ENCODE measurements around the gene VEPH1. TPM values are rescaled to one million over a fixed set of nuclear protein-coding genes. Genes with fewer than 3 reads are reported as not detected.

Gene VEPH1
- total RNA-seq, 1 donor = 23.2 TPM

DNA sequence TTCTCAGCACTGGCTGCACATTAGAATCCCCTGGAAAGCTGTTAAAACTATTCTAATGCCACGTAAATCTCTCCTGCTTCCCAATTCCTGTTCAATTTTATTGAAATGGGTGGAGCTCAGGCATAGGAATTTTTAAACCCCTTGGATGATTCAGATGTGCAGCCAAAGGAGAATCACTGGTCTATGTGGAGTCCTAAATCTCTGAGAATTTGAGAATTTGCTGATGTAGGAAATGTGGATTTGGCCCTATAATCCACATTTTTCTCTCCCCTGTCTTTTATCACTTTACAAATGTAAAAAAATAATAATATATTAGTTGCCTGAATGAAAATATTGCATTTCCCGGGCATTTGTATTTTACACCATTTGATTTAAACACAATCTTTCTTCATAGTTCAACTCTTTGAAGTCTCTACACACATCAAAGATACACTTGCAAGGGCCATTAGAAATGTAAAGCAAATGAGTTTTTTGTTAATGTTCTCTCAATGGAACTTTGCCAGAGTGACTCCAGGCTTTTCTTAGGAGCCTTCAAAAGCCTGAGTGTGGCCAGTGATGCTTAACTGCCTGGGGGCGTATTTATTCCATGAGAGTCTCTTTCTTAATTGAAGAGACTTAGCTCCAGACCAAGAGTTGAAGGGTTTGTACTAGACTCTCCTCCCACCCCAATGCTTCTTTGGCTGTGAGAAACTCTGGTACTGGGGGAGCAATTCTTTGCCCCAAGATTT is 115.3 kb downstream of the VEPH1 start:
- no peak overlapping the region for H3K27ac ChIP-seq (ENCODE audit: low read depth, low read length)
- DNase-seq (ENCODE audit: insufficient read length, low spot score, missing footprints) = no peak
- H3K79me2 ChIP-seq (ENCODE audit: insufficient read depth, low read length) = no peaks in the 10 kb centered on the region
- TF ChIP-seq, protein P1, sequence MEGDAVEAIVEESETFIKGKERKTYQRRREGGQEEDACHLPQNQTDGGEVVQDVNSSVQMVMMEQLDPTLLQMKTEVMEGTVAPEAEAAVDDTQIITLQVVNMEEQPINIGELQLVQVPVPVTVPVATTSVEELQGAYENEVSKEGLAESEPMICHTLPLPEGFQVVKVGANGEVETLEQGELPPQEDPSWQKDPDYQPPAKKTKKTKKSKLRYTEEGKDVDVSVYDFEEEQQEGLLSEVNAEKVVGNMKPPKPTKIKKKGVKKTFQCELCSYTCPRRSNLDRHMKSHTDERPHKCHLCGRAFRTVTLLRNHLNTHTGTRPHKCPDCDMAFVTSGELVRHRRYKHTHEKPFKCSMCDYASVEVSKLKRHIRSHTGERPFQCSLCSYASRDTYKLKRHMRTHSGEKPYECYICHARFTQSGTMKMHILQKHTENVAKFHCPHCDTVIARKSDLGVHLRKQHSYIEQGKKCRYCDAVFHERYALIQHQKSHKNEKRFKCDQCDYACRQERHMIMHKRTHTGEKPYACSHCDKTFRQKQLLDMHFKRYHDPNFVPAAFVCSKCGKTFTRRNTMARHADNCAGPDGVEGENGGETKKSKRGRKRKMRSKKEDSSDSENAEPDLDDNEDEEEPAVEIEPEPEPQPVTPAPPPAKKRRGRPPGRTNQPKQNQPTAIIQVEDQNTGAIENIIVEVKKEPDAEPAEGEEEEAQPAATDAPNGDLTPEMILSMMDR (IDR thresholded peaks at IDR 0.05; ENCODE audit: extremely low read depth, low read depth, low read length) = no peak
- H3K36me3 ChIP-seq (ENCODE audit: insufficient read depth, low read length) = no peaks in the 10 kb centered on the region
- H4K20me1 ChIP-seq (ENCODE audit: insufficient read depth, low read length) = no peaks in the 10 kb centered on the region
- H3K9me3 ChIP-seq (ENCODE audit: low read depth, low read length) = no peaks in the 10 kb centered on the region
- H2AFZ ChIP-seq (ENCODE audit: low read length) = no peak overlapping the region
- H3K4me2 ChIP-seq (ENCODE audit: insufficient read depth, low read length) = no peak overlapping the region
- peaks cover 20% of the 10 kb centered on the region for H3K4me1 ChIP-seq (ENCODE audit: insufficient read depth, low read length)
- no peaks in the 10 kb centered on the region for H3K27me3 ChIP-seq (ENCODE audit: insufficient read depth, low read length)
- no peak overlapping the region for H3K4me3 ChIP-seq (ENCODE audit: insufficient read depth, low read length)

DNA sequence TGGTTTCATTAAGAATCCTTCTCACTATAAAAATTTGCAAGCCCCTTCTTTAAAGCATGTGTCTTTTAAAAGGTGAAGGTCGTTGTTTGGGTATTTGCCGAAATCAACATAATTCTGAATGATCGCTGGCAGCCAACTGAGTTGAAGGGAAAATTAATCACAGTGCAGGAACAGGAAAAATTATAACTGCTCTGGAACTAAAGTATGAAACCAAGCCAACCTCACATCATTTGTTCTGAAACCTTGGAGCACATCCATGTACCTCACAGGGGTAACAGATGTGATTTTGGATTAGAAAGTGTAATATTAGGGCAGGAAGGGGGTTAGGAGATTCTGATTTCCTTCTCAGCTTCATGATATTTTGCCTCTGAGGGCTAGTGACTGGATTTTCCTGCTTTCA is 118.7 kb downstream of the VEPH1 start:
- DNase-seq (ENCODE audit: insufficient read length, low spot score, missing footprints) = no peak
- Histone ChIP-seq H3K27ac (ENCODE audit: low read depth, low read length) (no peak overlapping the region), H3K4me3 (ENCODE audit: insufficient read depth, low read length) (no peak overlapping the region), H3K4me2 (ENCODE audit: insufficient read depth, low read length) (no peak overlapping the region), H3K27me3 (ENCODE audit: insufficient read depth, low read length) (no peaks in the 10 kb centered on the region), H2AFZ (ENCODE audit: low read length) (no peak overlapping the region), H3K79me2 (ENCODE audit: insufficient read depth, low read length) (no peaks in the 10 kb centered on the region), H3K36me3 (ENCODE audit: insufficient read depth, low read length) (no peaks in the 10 kb centered on the region), H3K4me1 (ENCODE audit: insufficient read depth, low read length) (peaks cover 15% of the 10 kb centered on the region), H3K9me3 (ENCODE audit: low read depth, low read length) (no peaks in the 10 kb centered on the region), H4K20me1 (ENCODE audit: insufficient read depth, low read length) (no peaks in the 10 kb centered on the region)
- TF ChIP-seq, protein P1 (IDR thresholded peaks at IDR 0.05; ENCODE audit: extremely low read depth, low read depth, low read length) = no peak

DNA sequence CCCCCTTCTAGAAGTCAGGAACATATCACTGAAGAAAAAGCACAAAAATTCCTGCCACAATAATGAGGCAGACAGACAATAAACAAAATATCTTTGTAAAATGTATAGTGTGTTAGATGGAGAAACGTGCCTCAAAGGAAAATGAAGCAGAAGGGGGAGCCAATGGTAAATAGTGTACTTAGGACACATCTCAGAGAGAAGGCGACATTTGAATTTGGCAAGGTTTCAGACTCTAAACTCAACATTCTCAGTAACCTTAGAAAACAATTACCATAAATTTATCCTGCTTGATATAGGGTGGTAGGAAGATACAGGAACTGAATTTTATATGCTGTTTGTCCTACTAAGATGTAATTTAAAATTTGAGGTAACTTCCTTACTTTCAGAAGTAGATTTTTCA is 119.2 kb downstream of the VEPH1 start:
- Histone ChIP-seq H3K9me3 (ENCODE audit: low read depth, low read length) (no peaks in the 10 kb centered on the region), H3K36me3 (ENCODE audit: insufficient read depth, low read length) (no peaks in the 10 kb centered on the region), H3K79me2 (ENCODE audit: insufficient read depth, low read length) (no peaks in the 10 kb centered on the region), H3K4me3 (ENCODE audit: insufficient read depth, low read length) (no peak overlapping the region), H4K20me1 (ENCODE audit: insufficient read depth, low read length) (no peaks in the 10 kb centered on the region), H3K27ac (ENCODE audit: low read depth, low read length) (no peak overlapping the region), H3K4me1 (ENCODE audit: insufficient read depth, low read length) (peaks cover 11% of the 10 kb centered on the region), H2AFZ (ENCODE audit: low read length) (no peak overlapping the region), H3K4me2 (ENCODE audit: insufficient read depth, low read length) (no peak overlapping the region), H3K27me3 (ENCODE audit: insufficient read depth, low read length) (no peaks in the 10 kb centered on the region)
- TF ChIP-seq, protein P1 (IDR thresholded peaks at IDR 0.05; ENCODE audit: extremely low read depth, low read depth, low read length) = no peak
- no peak for DNase-seq (ENCODE audit: insufficient read length, low spot score, missing footprints)

DNA sequence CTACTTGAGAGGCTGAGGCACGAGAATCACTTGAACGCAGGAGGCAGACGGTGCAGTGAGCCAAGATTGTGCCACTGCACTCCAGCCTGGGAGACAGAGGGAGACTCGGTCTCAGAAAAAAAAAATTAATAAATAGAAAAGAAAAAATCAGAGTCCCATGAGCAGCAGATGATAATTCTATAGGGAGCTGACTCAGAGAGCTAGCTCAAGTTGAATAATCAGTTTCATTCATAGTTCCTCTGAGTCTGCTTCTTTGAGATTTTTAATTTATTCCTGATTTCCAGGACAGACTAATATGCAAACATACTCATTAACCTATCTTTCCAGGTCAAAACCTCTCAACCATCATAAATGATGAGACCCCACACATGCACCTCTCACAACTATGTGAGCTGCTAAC is 121.6 kb downstream of the VEPH1 start:
- Histone ChIP-seq H3K4me1 (ENCODE audit: insufficient read depth, low read length) (peaks cover 8% of the 10 kb centered on the region), H3K27me3 (ENCODE audit: insufficient read depth, low read length) (no peaks in the 10 kb centered on the region), H3K4me2 (ENCODE audit: insufficient read depth, low read length) (no peak overlapping the region), H3K27ac (ENCODE audit: low read depth, low read length) (no peak overlapping the region), H4K20me1 (ENCODE audit: insufficient read depth, low read length) (no peaks in the 10 kb centered on the region), H3K36me3 (ENCODE audit: insufficient read depth, low read length) (no peaks in the 10 kb centered on the region), H3K4me3 (ENCODE audit: insufficient read depth, low read length) (no peak overlapping the region), H2AFZ (ENCODE audit: low read length) (no peak overlapping the region), H3K9me3 (ENCODE audit: low read depth, low read length) (no peaks in the 10 kb centered on the region), H3K79me2 (ENCODE audit: insufficient read depth, low read length) (no peaks in the 10 kb centered on the region)
- TF ChIP-seq, protein P1 (IDR thresholded peaks at IDR 0.05; ENCODE audit: extremely low read depth, low read depth, low read length) = no peak
- DNase-seq (ENCODE audit: insufficient read length, low spot score, missing footprints) = no peak
